ENCODE results near the gene CDYL.

DNA sequence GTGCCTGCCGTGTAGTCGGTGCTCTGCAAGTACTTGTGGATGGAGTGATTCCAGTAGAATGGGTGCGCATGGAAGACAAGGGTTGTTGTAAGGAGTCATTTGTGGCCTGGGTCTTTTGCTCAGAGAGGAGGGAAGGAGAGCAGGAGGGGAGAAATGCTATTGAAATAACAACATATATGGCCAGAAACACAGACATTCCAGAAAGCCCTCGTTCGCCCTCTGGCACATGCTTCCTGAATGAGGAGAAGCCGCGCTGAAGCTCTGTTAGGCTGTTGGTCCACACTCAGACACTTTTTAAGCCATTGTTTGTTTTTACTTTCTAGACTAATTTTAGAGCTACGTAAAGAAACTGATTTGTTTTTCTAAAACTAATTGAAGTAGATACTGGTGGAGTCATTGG is 120.2 kb downstream of the CDYL start:
- TF ChIP-seq POLR2A (IDR thresholded peaks at IDR 0.05), result no peak
- TF ChIP-seq, protein P1, sequence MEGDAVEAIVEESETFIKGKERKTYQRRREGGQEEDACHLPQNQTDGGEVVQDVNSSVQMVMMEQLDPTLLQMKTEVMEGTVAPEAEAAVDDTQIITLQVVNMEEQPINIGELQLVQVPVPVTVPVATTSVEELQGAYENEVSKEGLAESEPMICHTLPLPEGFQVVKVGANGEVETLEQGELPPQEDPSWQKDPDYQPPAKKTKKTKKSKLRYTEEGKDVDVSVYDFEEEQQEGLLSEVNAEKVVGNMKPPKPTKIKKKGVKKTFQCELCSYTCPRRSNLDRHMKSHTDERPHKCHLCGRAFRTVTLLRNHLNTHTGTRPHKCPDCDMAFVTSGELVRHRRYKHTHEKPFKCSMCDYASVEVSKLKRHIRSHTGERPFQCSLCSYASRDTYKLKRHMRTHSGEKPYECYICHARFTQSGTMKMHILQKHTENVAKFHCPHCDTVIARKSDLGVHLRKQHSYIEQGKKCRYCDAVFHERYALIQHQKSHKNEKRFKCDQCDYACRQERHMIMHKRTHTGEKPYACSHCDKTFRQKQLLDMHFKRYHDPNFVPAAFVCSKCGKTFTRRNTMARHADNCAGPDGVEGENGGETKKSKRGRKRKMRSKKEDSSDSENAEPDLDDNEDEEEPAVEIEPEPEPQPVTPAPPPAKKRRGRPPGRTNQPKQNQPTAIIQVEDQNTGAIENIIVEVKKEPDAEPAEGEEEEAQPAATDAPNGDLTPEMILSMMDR (IDR thresholded peaks at IDR 0.05), result no peak

Data from heart left ventricle (tissue), 13 donors.